ENCODE measurements around the gene DNAAF1. TPM values are rescaled to one million over a fixed set of nuclear protein-coding genes. Genes with fewer than 3 reads are reported as not detected.

The DNAAF1 gene
- total and polyA plus RNA-seq, 8 donors = 0.28 to 8.7 (median 0.50) TPM

GRCh38 chr16:84161801-84162200, 16.7 kb downstream of the DNAAF1 start:
- Histone ChIP-seq H3K27me3 (peaks cover 0 to 4% (median 0%) of the 10 kb centered on the region in 4 donors), H3K4me1 (no peaks in the 10 kb centered on the region), H3K9me3 (no peaks in the 10 kb centered on the region), H3K36me3 (no peaks in the 10 kb centered on the region), H3K27ac (no peak overlapping the region), H3K4me3 (no peak overlapping the region)
- FAIRE-seq = no peak
- no peak for TF ChIP-seq CTCF (IDR thresholded peaks at IDR 0.05)
- ATAC-seq = no peak
- WGBS, 2 donors = 61 to 62% methylated on average over 3 of the region's 3 CpGs
- DNase-seq = no peak
- intact Hi-C loops (cut with DNase I) = no loop called here

GRCh38 chr16:84165746-84166145, 20.6 kb downstream of the DNAAF1 start:
- H3K36me3 ChIP-seq = no peaks in the 10 kb centered on the region
- FAIRE-seq (no peak), ATAC-seq (no peak), DNase-seq (no peak)
- no peaks in the 10 kb centered on the region for H3K9me3 ChIP-seq
- intact Hi-C loops (cut with DNase I) = no loop called here
- H3K4me1 ChIP-seq = no peaks in the 10 kb centered on the region
- WGBS, 2 donors = 84 to 85% methylated on average over 7 of the region's 7 CpGs
- H3K27me3 ChIP-seq = peaks cover 0 to 7% (median 0%) of the 10 kb centered on the region in 4 donors
- no peak overlapping the region for H3K4me3 ChIP-seq
- no peak for TF ChIP-seq CTCF (IDR thresholded peaks at IDR 0.05)
- H3K27ac ChIP-seq = no peak overlapping the region

- no peak for FAIRE-seq
- 69 to 79% methylated on average over 13 of the region's 13 CpGs for whole genome bisulfite sequencing, 2 donors
Observed at GRCh38 chr16:84166796-84167695, 21.9 kb downstream of the DNAAF1 start.

GRCh38 chr16:84169765-84170310, 24.7 kb downstream of the DNAAF1 start:
- 63 to 74% methylated on average over 11 of the region's 11 CpGs for WGBS, 2 donors
- Histone ChIP-seq H3K4me3 (no peak overlapping the region), H3K9me3 (no peaks in the 10 kb centered on the region), H3K36me3 (no peaks in the 10 kb centered on the region), H3K4me1 (no peaks in the 10 kb centered on the region), H3K27ac (no peak overlapping the region), H3K27me3 (peaks cover 0 to 7% (median 0%) of the 10 kb centered on the region in 4 donors)
- intact Hi-C loops (cut with DNase I) = loop anchor here in 1 of 3 donors (10.0 kb wide), 1 partner anchor 205 kb away; the partner anchor contains the start of gene NECAB2
- DNase-seq (no peak), ATAC-seq (no peak), FAIRE-seq (no peak)
- no peak for TF ChIP-seq CTCF (IDR thresholded peaks at IDR 0.05)

More at GRCh38 chr16:84166796-84167695, 21.9 kb downstream of the DNAAF1 start:
- H3K4me1 ChIP-seq = no peaks in the 10 kb centered on the region
- intact Hi-C loops (cut with DNase I) = no loop called here
- TF ChIP-seq CTCF (IDR thresholded peaks at IDR 0.05) = no peak
- DNase-seq (no peak), ATAC-seq (no peak)
- H3K4me3 ChIP-seq = no peak overlapping the region
- no peak overlapping the region for H3K27ac ChIP-seq
- peaks cover 0 to 7% (median 0%) of the 10 kb centered on the region in 4 donors for H3K27me3 ChIP-seq
- no peaks in the 10 kb centered on the region for H3K36me3 ChIP-seq
- H3K9me3 ChIP-seq = no peaks in the 10 kb centered on the region

Measured in pancreas (tissue), 10 donors.